ENCODE results near the gene UXT.

- TF ChIP-seq, protein P1, sequence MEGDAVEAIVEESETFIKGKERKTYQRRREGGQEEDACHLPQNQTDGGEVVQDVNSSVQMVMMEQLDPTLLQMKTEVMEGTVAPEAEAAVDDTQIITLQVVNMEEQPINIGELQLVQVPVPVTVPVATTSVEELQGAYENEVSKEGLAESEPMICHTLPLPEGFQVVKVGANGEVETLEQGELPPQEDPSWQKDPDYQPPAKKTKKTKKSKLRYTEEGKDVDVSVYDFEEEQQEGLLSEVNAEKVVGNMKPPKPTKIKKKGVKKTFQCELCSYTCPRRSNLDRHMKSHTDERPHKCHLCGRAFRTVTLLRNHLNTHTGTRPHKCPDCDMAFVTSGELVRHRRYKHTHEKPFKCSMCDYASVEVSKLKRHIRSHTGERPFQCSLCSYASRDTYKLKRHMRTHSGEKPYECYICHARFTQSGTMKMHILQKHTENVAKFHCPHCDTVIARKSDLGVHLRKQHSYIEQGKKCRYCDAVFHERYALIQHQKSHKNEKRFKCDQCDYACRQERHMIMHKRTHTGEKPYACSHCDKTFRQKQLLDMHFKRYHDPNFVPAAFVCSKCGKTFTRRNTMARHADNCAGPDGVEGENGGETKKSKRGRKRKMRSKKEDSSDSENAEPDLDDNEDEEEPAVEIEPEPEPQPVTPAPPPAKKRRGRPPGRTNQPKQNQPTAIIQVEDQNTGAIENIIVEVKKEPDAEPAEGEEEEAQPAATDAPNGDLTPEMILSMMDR (conservative IDR thresholded peaks at IDR 0.05 in 1 of 2, IDR thresholded peaks at IDR 0.05 in 1 of 2; ENCODE audit: low read depth in 1 of 2, low read length in 2 of 2) = peak; percentile 43 to 57
- TF ChIP-seq EZH2 (IDR thresholded peaks at IDR 0.05; ENCODE audit: low read length, missing control alignments) = no peak
These were observed 15.1 kb downstream of the UXT start for GRCh38 chrX:47643926-47644325.
